CD14-positive monocyte (primary cell): ENCODE data around the gene ELN. TPM values are rescaled to one million over a fixed set of nuclear protein-coding genes. Genes with fewer than 3 reads are reported as not detected.

Experiments used
- DNase-seq, 3 donors: peaks; one replicate each; pipeline ENCODE4 v3.0.0-alpha.2; 2011 to 2022
- H2AFZ ChIP-seq: 2 replicates; pipeline ENCODE4 v1.6.0; 2012; ENCODE audit warnings: mild to moderate bottlenecking, low read depth, low read length, inconsistent platforms; ENCODE audit not compliant: insufficient read depth, poor library complexity, severe bottlenecking
- H3K27ac ChIP-seq, 2 donors: 1 replicate in 1 of 2; 2 replicates in 1 of 2; pipeline ENCODE4 v1.5.1; 2012 to 2013; ENCODE audit warnings: low read length in 2 of 2, control low read depth in 1 of 2, inconsistent platforms in 1 of 2, low read depth in 1 of 2, mild to moderate bottlenecking in 1 of 2
- H3K27me3 ChIP-seq, 2 donors: one replicate each; pipeline versions ENCODE4 v1.6.0 to v1.6.1; 2011 to 2013; ENCODE audit warnings: low read length in 2 of 2; ENCODE audit not compliant: control insufficient read depth in 2 of 2, insufficient read depth in 2 of 2
- H3K36me3 ChIP-seq, 2 donors: replicated peaks in 1 of 2; 1 replicate in 1 of 2; 2 replicates in 1 of 2; pipeline versions ENCODE4 v1.5.1 to v1.6.1; 2012 to 2013; ENCODE audit warnings: low read length in 2 of 2, control low read depth in 1 of 2, inconsistent platforms in 1 of 2, mild to moderate bottlenecking in 1 of 2; ENCODE audit not compliant: insufficient read depth in 2 of 2, control insufficient read depth in 1 of 2
- H3K4me1 ChIP-seq, 2 donors: 1 replicate in 1 of 2; 2 replicates in 1 of 2; pipeline versions ENCODE4 v1.5.1 to v1.6.1; 2012 to 2013; ENCODE audit warnings: low read length in 2 of 2, control low read depth in 1 of 2, inconsistent platforms in 1 of 2, mild to moderate bottlenecking in 1 of 2, moderate library complexity in 1 of 2; ENCODE audit not compliant: insufficient read depth in 2 of 2, control insufficient read depth in 1 of 2
- H3K4me2 ChIP-seq: replicated peaks from 2 replicates; pipeline ENCODE3; 2012; ENCODE audit warnings: low read length, moderate library complexity, mild to moderate bottlenecking; ENCODE audit not compliant: poor library complexity, severe bottlenecking; ENCODE audit errors: extremely low read depth
- H3K4me3 ChIP-seq, 3 experiments: fragments of 200-600 bp in 1 of 3; sonication (generic) in 1 of 3; replicated peaks in 1 of 3; 1 replicate in 2 of 3; 2 replicates in 1 of 3; pipeline ENCODE4 v1.5.1; 2011 to 2013; ENCODE audit warnings: low read length in 3 of 3, mild to moderate bottlenecking in 3 of 3, control low read depth in 2 of 3, low read depth in 2 of 3, inconsistent platforms in 1 of 3, moderate library complexity in 1 of 3
- H3K79me2 ChIP-seq: 2 replicates; pipeline ENCODE4 v1.6.0; 2012; ENCODE audit warnings: mild to moderate bottlenecking, control low read depth, inconsistent platforms, low read length, moderate library complexity; ENCODE audit not compliant: insufficient read depth
- H3K9ac ChIP-seq: 2 replicates; pipeline ENCODE4 v1.6.0; 2017; ENCODE audit warnings: low read length, mild to moderate bottlenecking; ENCODE audit not compliant: insufficient read depth, poor library complexity, severe bottlenecking
- H3K9me3 ChIP-seq, 2 donors: replicated peaks in 1 of 2; 1 replicate in 1 of 2; 2 replicates in 1 of 2; pipeline versions ENCODE4 v1.5.1 to v1.6.1; 2012 to 2013; ENCODE audit warnings: low read length in 2 of 2, control low read depth in 1 of 2; ENCODE audit not compliant: control insufficient read depth in 1 of 2, insufficient read depth in 1 of 2
- H4K20me1 ChIP-seq: 2 replicates; pipeline ENCODE4 v1.6.0; 2012; ENCODE audit warnings: mild to moderate bottlenecking, low read length, control low read depth, moderate library complexity; ENCODE audit not compliant: insufficient read depth
- H3K27ac Mint-ChIP-seq, 7 donors: one replicate each; pipeline ENCODE4 v1.8.0; 2020; ENCODE audit warnings: mild to moderate bottlenecking in 7 of 7, mixed read lengths in 7 of 7, moderate library complexity in 6 of 7, inconsistent platforms in 2 of 7
- H3K27me3 Mint-ChIP-seq, 3 donors: one replicate each; pipeline ENCODE4 v1.8.0; 2021 to 2022; ENCODE audit warnings: low read depth in 3 of 3, mild to moderate bottlenecking in 3 of 3, mixed read lengths in 3 of 3, moderate library complexity in 3 of 3, inconsistent platforms in 1 of 3
- H3K36me3 Mint-ChIP-seq, 2 donors: one replicate each; pipeline ENCODE4 v1.8.0; 2020; ENCODE audit warnings: mixed read lengths in 2 of 2, inconsistent platforms in 1 of 2, mild to moderate bottlenecking in 1 of 2
- H3K4me1 Mint-ChIP-seq: one replicate; pipeline ENCODE4 v1.8.0; 2020; ENCODE audit warnings: mild to moderate bottlenecking, mixed read lengths
- H3K4me3 Mint-ChIP-seq, 2 donors: one replicate each; pipeline ENCODE4 v1.8.0; 2020; ENCODE audit warnings: mild to moderate bottlenecking in 2 of 2, mixed read lengths in 2 of 2, moderate library complexity in 1 of 2
- H3K9me3 Mint-ChIP-seq, 7 donors: one replicate each; pipeline ENCODE4 v1.8.0; 2020 to 2022; ENCODE audit warnings: mixed read lengths in 7 of 7, mild to moderate bottlenecking in 6 of 7, moderate library complexity in 6 of 7, inconsistent platforms in 2 of 7
- CTCF ChIP-seq: fragments of 200-600 bp; IDR thresholded peaks from one replicate; pipeline ENCODE4 v1.8.0; 2022; ENCODE audit warnings: antibody characterized with exemption, mild to moderate bottlenecking
- WGBS: methylation state at CpG from one replicate; pipeline ENCODE4 v1.1.5; 2013; ENCODE audit warnings: missing lambda C conversion rate; ENCODE audit not compliant: insufficient coverage; 5-methylcytosine and 5-hydroxymethylcytosine counted together
- intact Hi-C, 2 donors: fragments of 100-400 bp; cut with micrococcal nuclease; formaldehyde crosslinking; loops; one replicate each; pipeline versions ENCODE4 v1.15.0 to v1.15.1; 2023
- polyA plus RNA-seq, 3 donors: library from polyadenylated mRNA; depleted of rRNA in 1 of 3; unstranded in 2 of 3; stranded (reverse) in 1 of 3; fragments of 300-500 nt in 2 of 3; fragments of >200 nt in 1 of 3; fragmentation: Illumina TruSeq in 2 of 3; gene quantifications; 1 replicate in 2 of 3; 2 replicates in 1 of 3; pipeline ENCODE4 v1.2.3, GENCODE V29; 2012 to 2021

ELN gene
- polyA plus RNA-seq, 3 donors = not detected

DNA sequence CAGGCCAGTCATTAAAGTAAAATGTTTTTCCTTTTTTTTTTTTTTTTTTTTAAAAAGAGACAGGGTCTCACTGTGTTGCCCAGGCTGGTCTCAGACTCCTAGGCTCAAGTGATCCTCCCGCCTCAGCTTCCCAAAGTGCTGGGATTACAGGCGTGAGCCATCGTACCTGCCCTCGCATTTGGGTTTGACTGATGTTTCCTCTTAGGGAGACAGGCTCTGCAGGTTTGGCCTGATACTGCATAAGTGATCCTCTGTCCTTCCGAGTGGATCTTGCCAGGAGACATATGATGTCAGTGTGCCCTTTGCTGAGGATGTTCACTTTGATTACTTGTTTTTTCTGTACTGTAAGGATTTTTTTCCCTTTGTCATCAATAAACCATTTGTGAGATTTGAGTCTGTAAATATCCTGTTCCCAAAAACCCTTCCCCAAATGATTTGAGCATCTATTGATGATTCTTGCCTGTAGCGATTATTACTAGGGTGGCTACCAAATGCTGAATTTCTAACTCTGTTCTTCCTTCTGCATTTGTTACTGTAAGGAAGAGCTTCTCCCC is 75.3 kb downstream of the ELN start:
- H3K27ac Mint-ChIP-seq = no peak overlapping the region
- Histone ChIP-seq H4K20me1 (no peaks in the 10 kb centered on the region), H3K36me3 (peaks cover 81 to 100% of the 10 kb centered on the region in 2 donors), H3K4me3 (no peak overlapping the region), H3K9me3 (no peaks in the 10 kb centered on the region), H3K4me2 (no peak overlapping the region), H3K9ac (no peak overlapping the region), H3K79me2 (no peaks in the 10 kb centered on the region), H3K27me3 (no peaks in the 10 kb centered on the region), H3K4me1 (no peaks in the 10 kb centered on the region), H3K27ac (no peak overlapping the region), H2AFZ (no peak overlapping the region)
- DNase-seq = no peak
- no peaks in the 10 kb centered on the region for H3K9me3 Mint-ChIP-seq
- intact Hi-C loops = no loop called here
- H3K27me3 Mint-ChIP-seq = peaks cover 0 to 5% (median 0%) of the 10 kb centered on the region in 3 donors
- H3K4me1 Mint-ChIP-seq = no peaks in the 10 kb centered on the region
- whole genome bisulfite sequencing = 100% methylated on average over 4 of the region's 6 CpGs
- no peak overlapping the region for H3K4me3 Mint-ChIP-seq
- H3K36me3 Mint-ChIP-seq = peaks cover 65 to 93% of the 10 kb centered on the region in 2 donors
- TF ChIP-seq CTCF = no peak

- peaks cover 64 to 93% of the 10 kb centered on the region in 2 donors for H3K36me3 Mint-ChIP-seq
- H3K27ac Mint-ChIP-seq = no peak overlapping the region
- WGBS = 94% methylated on average over 8 of the region's 8 CpGs
- no peaks in the 10 kb centered on the region for H3K9me3 Mint-ChIP-seq
- Histone ChIP-seq H3K27me3 (no peaks in the 10 kb centered on the region), H3K27ac (no peak overlapping the region), H3K36me3 (peaks cover 78 to 100% of the 10 kb centered on the region in 2 donors), H3K9ac (no peak overlapping the region), H4K20me1 (no peaks in the 10 kb centered on the region), H3K9me3 (no peaks in the 10 kb centered on the region), H2AFZ (no peak overlapping the region), H3K4me1 (no peaks in the 10 kb centered on the region), H3K4me2 (no peak overlapping the region), H3K4me3 (no peak overlapping the region), H3K79me2 (no peaks in the 10 kb centered on the region)
- no peak for TF ChIP-seq CTCF
- no peak for DNase-seq
- no peaks in the 10 kb centered on the region for H3K4me1 Mint-ChIP-seq
- H3K27me3 Mint-ChIP-seq = peaks cover 0 to 5% (median 0%) of the 10 kb centered on the region in 3 donors
- no peak overlapping the region for H3K4me3 Mint-ChIP-seq
- intact Hi-C loops = no loop called here
Measured at GRCh38 chr7:74104702-74105101, 76.7 kb downstream of the ELN start.
